ENCODE measurements around the gene EGR2.

Gene EGR2

GRCh38 chr10:62816331-62817120, at the start of gene EGR2:
Gene EGR2, minus strand, starts transcription at chr10:62816366. Its CDS starts 337 bp downstream, at chr10:62816029.
- peak; percentile 98 for DNase-seq

- DNase-seq = no peak
These were observed 46.3 kb upstream of the EGR2 start for GRCh38 chr10:62862447-62862846.

- no peak for DNase-seq
These were observed 45.3 kb upstream of the EGR2 start for GRCh38 chr10:62861507-62861906.

- no peak for DNase-seq
These were observed 44.8 kb upstream of the EGR2 start for GRCh38 chr10:62860946-62861345.

GRCh38 chr10:62858364-62858763, 42.2 kb upstream of the EGR2 start:
- no peak for DNase-seq

GRCh38 chr10:62856021-62856420, 39.9 kb upstream of the EGR2 start:
- DNase-seq = no peak

- no peak for DNase-seq
These were observed 37.5 kb upstream of the EGR2 start for GRCh38 chr10:62853710-62854109.

- no peak for DNase-seq
These were observed 37.0 kb upstream of the EGR2 start for GRCh38 chr10:62852961-62853702.

GRCh38 chr10:62851442-62851841, 35.3 kb upstream of the EGR2 start:
- no peak for DNase-seq

- no peak for DNase-seq
These were observed 34.5 kb upstream of the EGR2 start for GRCh38 chr10:62850646-62851045.

GRCh38 chr10:62847433-62847832, 31.3 kb upstream of the EGR2 start:
- DNase-seq = no peak

- DNase-seq = peak; percentile 69
These were observed 28.3 kb upstream of the EGR2 start for GRCh38 chr10:62844280-62845011.

GRCh38 chr10:62843600-62843999, 27.4 kb upstream of the EGR2 start:
- DNase-seq = no peak

GRCh38 chr10:62842983-62843382, 26.8 kb upstream of the EGR2 start:
- no peak for DNase-seq

GRCh38 chr10:62839590-62839989, 23.4 kb upstream of the EGR2 start:
- no peak for DNase-seq

GRCh38 chr10:62831346-62831745, 15.2 kb upstream of the EGR2 start:
- DNase-seq = no peak

GRCh38 chr10:62830679-62831078, 14.5 kb upstream of the EGR2 start:
- DNase-seq = no peak

GRCh38 chr10:62829622-62830021, 13.5 kb upstream of the EGR2 start:
- no peak for DNase-seq

- no peak for DNase-seq
These were observed 10.1 kb upstream of the EGR2 start for GRCh38 chr10:62826273-62826672.

GRCh38 chr10:62820586-62820985, 4.4 kb upstream of the EGR2 start:
- no peak for DNase-seq

- no peak for DNase-seq
These were observed 3.2 kb upstream of the EGR2 start for GRCh38 chr10:62819141-62819920.

GRCh38 chr10:62818426-62819011, 2.4 kb upstream of the EGR2 start:
- peak; percentile 88 for DNase-seq
